Measurements from ENCODE around the gene KCP. TPM values are rescaled to one million over a fixed set of nuclear protein-coding genes. Genes with fewer than 3 reads are reported as not detected.

Gene KCP
- total and polyA plus RNA-seq, 2 of the 13 experiments (the other 11 are each of a cell fraction or from before 2014, with no cell fraction given) = 0.37 to 1.0 TPM

GRCh38 chr7:128933180-128933891, 22.8 kb upstream of the KCP start:
- CTCF ChIA-PET (ENCODE audit: low intra/inter-chr PET ratio, low total read pairs) = no interaction called here
- Histone ChIP-seq H3K4me1 (ENCODE audit: insufficient read depth, low read length) (peaks cover 49% of the 10 kb centered on the region), H4K20me1 (ENCODE audit: insufficient read depth, low read length) (no peaks in the 10 kb centered on the region), H3K27me3 (ENCODE audit: control insufficient read depth in 1 of 2, insufficient read depth in 2 of 2, low read length in 2 of 2) (peaks cover 9 to 55% of the 10 kb centered on the region in 2 experiments), H3K9me3 (ENCODE audit: low read length) (no peaks in the 10 kb centered on the region), H2AFZ (ENCODE audit: low read length) (no peak overlapping the region), H3K27ac (ENCODE audit: extremely low read length, insufficient read depth, low read length) (no peak overlapping the region), H3K36me3 (replicated peaks in 1 of 2; ENCODE audit: control insufficient read depth in 1 of 2, insufficient read depth in 2 of 2, low read length in 2 of 2) (no peaks in the 10 kb centered on the region), H3K4me2 (ENCODE audit: low read depth, low read length) (peak overlapping the region; percentile 20; the same call in 1 of the 2 replicates), H3K79me2 (ENCODE audit: insufficient read depth, low read length) (no peaks in the 10 kb centered on the region), H3K9ac (ENCODE audit: insufficient read depth, low read depth, low read length) (no peak overlapping the region), H3K4me3 (replicated peaks in 1 of 3; ENCODE audit: insufficient read depth in 1 of 3, low read depth in 2 of 3, low read length in 3 of 3) (no peak overlapping the region; a peak in 1 of 6 replicates)
- in situ Hi-C loops (cut with HindIII; ENCODE audit: extremely low pct_ligation_motif_present, low pct_unique_long_range_greater_than_20kb) (no loop called here), intact Hi-C loops (cut with micrococcal nuclease; ENCODE audit: unreplicated experiment) (no loop called here)
- 14% methylated on average over 9 of the region's 15 CpGs for WGBS (ENCODE audit: low lambda C conversion rate)
- POLR2A ChIA-PET = no interaction called here
- BruUV-seq (replicated peaks) = no TSS peak
- ATAC-seq = no peak
- FAIRE-seq = no peak
- no peak for DNase-seq (ENCODE audit: low spot score)
- no peak for TF ChIP-seq ZSCAN25 (CRISPR knock-in tag; IDR thresholded peaks at IDR 0.05)
- no peak for TF ChIP-seq ZNF335 (CRISPR knock-in tag; IDR thresholded peaks at IDR 0.05)
- TF ChIP-seq CTCF (CRISPR knock-in tag; IDR thresholded peaks at IDR 0.05) = no peak
- no peak for TF ChIP-seq TFDP2 (CRISPR knock-in tag; IDR thresholded peaks at IDR 0.05)
- peak; percentile 89 for TF ChIP-seq MAFK (conservative IDR thresholded peaks at IDR 0.05 in 1 of 2, IDR thresholded peaks at IDR 0.05 in 1 of 2; ENCODE audit: low read length in 2 of 2)
- no peak for TF ChIP-seq KDM5A (IDR thresholded peaks at IDR 0.05; ENCODE audit: borderline replicate concordance, low read length)
- TF ChIP-seq ZKSCAN1 (IDR thresholded peaks at IDR 0.05; ENCODE audit: low read length) = no peak
- TF ChIP-seq MAFF (IDR thresholded peaks at IDR 0.05; ENCODE audit: low read depth, low read length) = peak; percentile 76
- no peak for TF ChIP-seq FOXJ3 (CRISPR knock-in tag; IDR thresholded peaks at IDR 0.05; ENCODE audit: borderline replicate concordance)
